Eye (tissue), 1 donor: ENCODE results near the gene NRCAM.

Experiments used
- DNase-seq: peaks from one replicate; pipeline ENCODE4 v3.0.0-alpha.2; 2015

The NRCAM gene

GRCh38 chr7:108423089-108423989, 32.9 kb downstream of the NRCAM start:
- DNase-seq: no peak

GRCh38 chr7:108421720-108422331, 34.4 kb downstream of the NRCAM start:
- DNase-seq: no peak

GRCh38 chr7:108419961-108420908, 36.0 kb downstream of the NRCAM start:
- no peak for DNase-seq

GRCh38 chr7:108418946-108419345, 37.3 kb downstream of the NRCAM start:
- no peak for DNase-seq

- DNase-seq: no peak
Observed at GRCh38 chr7:108417926-108418325, 38.3 kb downstream of the NRCAM start.

GRCh38 chr7:108417144-108417543, 39.1 kb downstream of the NRCAM start:
- no peak for DNase-seq

- DNase-seq: peak; percentile 75
Observed at GRCh38 chr7:108415821-108416536, 40.3 kb downstream of the NRCAM start.

GRCh38 chr7:108415084-108415483, 41.2 kb downstream of the NRCAM start:
- no peak for DNase-seq

- DNase-seq: peak; percentile 37
Observed at GRCh38 chr7:108413782-108414492, 42.3 kb downstream of the NRCAM start.

- no peak for DNase-seq
Observed at GRCh38 chr7:108413337-108413736, 42.9 kb downstream of the NRCAM start.

GRCh38 chr7:108409146-108409545, 47.1 kb downstream of the NRCAM start:
- no peak for DNase-seq

GRCh38 chr7:108408296-108408991, 47.8 kb downstream of the NRCAM start:
- peak; percentile 28 for DNase-seq

- no peak for DNase-seq
Observed at GRCh38 chr7:108407676-108408075, 48.6 kb downstream of the NRCAM start.

- DNase-seq: no peak
Observed at GRCh38 chr7:108406222-108406890, 49.9 kb downstream of the NRCAM start.

GRCh38 chr7:108404509-108405420, 51.5 kb downstream of the NRCAM start:
- DNase-seq: no peak

- peak; percentile 83 for DNase-seq
Observed at GRCh38 chr7:108403597-108404217, 52.5 kb downstream of the NRCAM start.

- no peak for DNase-seq
Observed at GRCh38 chr7:108402865-108403264, 53.4 kb downstream of the NRCAM start.

- DNase-seq: peak; percentile 66
Observed at GRCh38 chr7:108396080-108396479, 60.2 kb downstream of the NRCAM start.

GRCh38 chr7:108395426-108395825, 60.8 kb downstream of the NRCAM start:
- DNase-seq: no peak
